G401 (cell line): Measurements from ENCODE around the gene VEPH1. TPM values are rescaled to one million over a fixed set of nuclear protein-coding genes. Genes with fewer than 3 reads are reported as not detected.

Source experiments
- DNase-seq: peaks from one replicate; pipeline ENCODE4 v3.0.0-alpha.2; 2015; ENCODE audit warnings: low spot score
- in situ Hi-C: cut with HindIII; loops from 2 replicates; pipeline ENCODE4 v1.10.0; 2016; ENCODE audit warnings: low sequenced_read_pairs, mixed read lengths
- total RNA-seq: library from RNA; depleted of rRNA; stranded (reverse); fragments of >200 nt; shearing (Covaris generic); gene quantifications from 2 replicates; pipeline ENCODE4 v1.2.3, GENCODE V29; 2014

Gene VEPH1
- total RNA-seq, 1 experiment from 2014 or later, result 25.3 TPM

GRCh38 chr3:157300094-157300493, 203.1 kb downstream of the VEPH1 start:
- in situ Hi-C loops, result no loop called here

GRCh38 chr3:157297328-157297915, 205.8 kb downstream of the VEPH1 start:
- in situ Hi-C loops, result no loop called here

More at GRCh38 chr3:157300094-157300493, 203.1 kb downstream of the VEPH1 start:
- no peak for DNase-seq

GRCh38 chr3:157294953-157295352, 208.3 kb downstream of the VEPH1 start:
- DNase-seq, result no peak
- in situ Hi-C loops, result no loop called here

More at GRCh38 chr3:157297328-157297915, 205.8 kb downstream of the VEPH1 start:
- no peak for DNase-seq

GRCh38 chr3:157294491-157294890, 208.7 kb downstream of the VEPH1 start:
- in situ Hi-C loops, result no loop called here
- DNase-seq, result no peak

GRCh38 chr3:157290766-157291165, 212.4 kb downstream of the VEPH1 start:
- in situ Hi-C loops, result no loop called here
- DNase-seq, result no peak

- in situ Hi-C loops, result no loop called here
- no peak for DNase-seq
Observed at GRCh38 chr3:157285966-157286365, 217.2 kb downstream of the VEPH1 start.

GRCh38 chr3:157285141-157285540, 218.1 kb downstream of the VEPH1 start:
- in situ Hi-C loops, result no loop called here
- DNase-seq, result peak; percentile 5

- in situ Hi-C loops, result no loop called here
- no peak for DNase-seq
Observed at GRCh38 chr3:157284688-157285087, 218.5 kb downstream of the VEPH1 start.

GRCh38 chr3:157282261-157283191, 220.7 kb downstream of the VEPH1 start:
- in situ Hi-C loops, result no loop called here
- DNase-seq, result no peak

- DNase-seq, result no peak
- in situ Hi-C loops, result no loop called here
Observed at GRCh38 chr3:157280786-157281185, 222.4 kb downstream of the VEPH1 start.

- in situ Hi-C loops, result no loop called here
- DNase-seq, result no peak
Observed at GRCh38 chr3:157280354-157280753, 222.9 kb downstream of the VEPH1 start.

GRCh38 chr3:157279237-157279636, 224.0 kb downstream of the VEPH1 start:
- no peak for DNase-seq
- in situ Hi-C loops, result no loop called here

GRCh38 chr3:157276801-157277200, 226.4 kb downstream of the VEPH1 start:
- no peak for DNase-seq
- in situ Hi-C loops, result no loop called here

GRCh38 chr3:157275832-157276231, 227.4 kb downstream of the VEPH1 start:
- DNase-seq, result no peak
- in situ Hi-C loops, result no loop called here

GRCh38 chr3:157274644-157275137, 228.5 kb downstream of the VEPH1 start:
- in situ Hi-C loops, result no loop called here
- no peak for DNase-seq

- in situ Hi-C loops, result no loop called here
- DNase-seq, result no peak
Observed at GRCh38 chr3:157271283-157271882, 231.8 kb downstream of the VEPH1 start.

GRCh38 chr3:157268026-157268425, 235.2 kb downstream of the VEPH1 start:
- no peak for DNase-seq
- in situ Hi-C loops, result no loop called here

GRCh38 chr3:157265931-157266330, 237.3 kb downstream of the VEPH1 start:
- in situ Hi-C loops, result no loop called here
- no peak for DNase-seq

GRCh38 chr3:157263027-157263426, 240.2 kb downstream of the VEPH1 start:
- in situ Hi-C loops, result no loop called here
- DNase-seq, result no peak

- in situ Hi-C loops, result no loop called here
- no peak for DNase-seq
Observed at GRCh38 chr3:157261000-157261399, 242.2 kb downstream of the VEPH1 start.
